GM19452 (cell line): ENCODE data around the gene IL18.
"Not testable (repeated sequence)": the region's sequence is repeated elsewhere in the genome, so short reads cannot be mapped to it uniquely, and the experiment has no call there.

Source experiments
- ATAC-seq: cut with Tn5 transposase; IDR thresholded peaks from one replicate; pipeline ENCODE4 v1.9.1; 2021; ENCODE audit not compliant: unreplicated experiment

IL18 gene

DNA sequence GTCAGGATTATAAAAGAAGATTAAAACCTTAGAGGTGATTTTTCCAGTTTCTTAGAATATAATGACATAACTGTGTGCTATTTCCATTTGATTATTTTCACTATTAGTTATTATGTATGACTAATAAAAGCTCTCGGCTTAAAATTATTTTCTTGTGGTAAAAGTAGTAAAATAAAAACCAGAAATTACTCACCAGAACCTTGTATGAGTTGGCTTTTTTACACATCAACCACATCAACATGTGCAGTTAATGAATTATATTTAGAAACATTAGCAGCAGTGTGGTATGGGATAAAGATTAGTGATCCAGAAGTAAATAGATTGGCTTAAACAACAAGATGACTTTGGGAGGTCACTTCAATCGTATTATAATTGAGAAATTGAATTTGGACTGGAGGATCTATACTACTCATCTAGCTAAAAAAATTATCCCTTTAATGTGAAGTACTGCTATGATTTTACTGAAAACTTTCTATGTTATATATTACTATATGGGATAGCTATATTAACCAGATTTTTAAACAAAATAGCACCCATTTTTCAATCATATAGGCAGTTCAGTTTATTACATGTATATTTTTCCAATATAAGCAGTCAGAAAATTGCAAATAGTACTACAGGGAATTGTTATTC, 8.6 kb upstream of the IL18 start:
- ATAC-seq, result peak; percentile 65

- ATAC-seq, result no peak
Measured at GRCh38 chr11:112167145-112167544, 3.3 kb upstream of the IL18 start, which contains the start of gene TEX12. Gene TEX12, plus strand, starts transcription at chr11:112167372. Its CDS starts 1,897 bp downstream, at chr11:112169269.

GRCh38 chr11:112166562-112166961, 2.7 kb upstream of the IL18 start:
- ATAC-seq, result no peak

GRCh38 chr11:112165049-112165448, 1.2 kb upstream of the IL18 start:
- ATAC-seq, result no peak

GRCh38 chr11:112162761-112163546, 940 bp downstream of the IL18 start:
- no peak for ATAC-seq

DNA sequence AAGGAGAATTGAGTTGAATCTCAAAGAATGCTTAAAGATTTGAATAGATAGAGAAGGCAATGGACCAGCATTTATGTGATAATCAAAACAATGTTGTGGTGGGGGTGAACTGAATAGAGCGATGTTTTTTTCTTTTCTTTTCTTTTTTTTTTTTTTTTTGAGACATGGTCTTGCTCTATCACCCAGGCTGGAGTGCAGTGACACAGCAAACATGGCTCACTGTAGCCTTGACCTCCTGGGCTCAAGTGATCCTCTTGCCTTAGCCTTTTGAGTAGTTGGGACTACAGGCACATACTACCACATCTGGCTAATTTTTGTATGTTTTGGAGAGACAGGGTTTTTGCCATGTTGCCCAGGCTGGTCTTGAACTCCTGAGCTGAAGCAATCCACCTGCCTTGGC, 1.7 kb downstream of the IL18 start:
- not testable (repeated sequence) for ATAC-seq

GRCh38 chr11:112161012-112161411, 2.9 kb downstream of the IL18 start:
- no peak for ATAC-seq

DNA sequence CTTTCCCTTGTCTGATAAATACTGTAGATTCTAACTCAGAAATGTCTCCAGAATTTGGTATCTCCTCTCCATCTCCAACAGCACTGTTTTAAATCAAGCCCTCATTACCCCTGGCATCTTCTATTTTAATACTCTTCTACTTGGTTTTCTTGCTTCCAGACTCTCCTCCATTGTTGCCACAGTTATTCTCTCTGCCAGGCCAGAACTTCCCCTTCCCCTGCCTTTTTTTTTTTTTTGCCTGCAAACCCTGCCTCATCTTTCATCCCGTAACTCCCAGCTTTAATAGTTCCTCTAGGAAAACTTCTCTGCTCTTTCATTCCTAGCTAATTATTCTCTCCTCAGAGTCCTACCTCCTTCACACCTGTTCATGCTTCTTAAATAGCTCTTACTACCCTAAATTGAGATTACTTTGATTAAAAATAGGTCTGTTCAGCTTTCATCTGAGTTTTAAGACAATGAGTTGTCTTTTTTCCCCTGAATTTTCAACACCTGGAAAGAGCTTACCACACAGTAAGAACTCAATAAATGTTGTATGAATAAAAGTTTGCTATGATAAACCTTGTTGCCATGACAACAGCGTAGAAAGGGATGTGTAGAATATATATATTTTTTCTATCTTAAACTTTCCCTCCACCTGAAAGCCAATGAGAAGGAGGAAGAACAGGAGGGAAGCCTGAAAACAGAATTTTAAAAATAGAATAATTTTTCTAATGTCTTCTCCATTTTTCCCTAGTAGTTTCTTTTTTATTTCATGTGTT, 3.6 kb downstream of the IL18 start:
- no peak for ATAC-seq

- ATAC-seq, result no peak
Measured at GRCh38 chr11:112159098-112160065, 4.5 kb downstream of the IL18 start.

GRCh38 chr11:112156956-112157766, 6.7 kb downstream of the IL18 start:
- no peak for ATAC-seq

DNA sequence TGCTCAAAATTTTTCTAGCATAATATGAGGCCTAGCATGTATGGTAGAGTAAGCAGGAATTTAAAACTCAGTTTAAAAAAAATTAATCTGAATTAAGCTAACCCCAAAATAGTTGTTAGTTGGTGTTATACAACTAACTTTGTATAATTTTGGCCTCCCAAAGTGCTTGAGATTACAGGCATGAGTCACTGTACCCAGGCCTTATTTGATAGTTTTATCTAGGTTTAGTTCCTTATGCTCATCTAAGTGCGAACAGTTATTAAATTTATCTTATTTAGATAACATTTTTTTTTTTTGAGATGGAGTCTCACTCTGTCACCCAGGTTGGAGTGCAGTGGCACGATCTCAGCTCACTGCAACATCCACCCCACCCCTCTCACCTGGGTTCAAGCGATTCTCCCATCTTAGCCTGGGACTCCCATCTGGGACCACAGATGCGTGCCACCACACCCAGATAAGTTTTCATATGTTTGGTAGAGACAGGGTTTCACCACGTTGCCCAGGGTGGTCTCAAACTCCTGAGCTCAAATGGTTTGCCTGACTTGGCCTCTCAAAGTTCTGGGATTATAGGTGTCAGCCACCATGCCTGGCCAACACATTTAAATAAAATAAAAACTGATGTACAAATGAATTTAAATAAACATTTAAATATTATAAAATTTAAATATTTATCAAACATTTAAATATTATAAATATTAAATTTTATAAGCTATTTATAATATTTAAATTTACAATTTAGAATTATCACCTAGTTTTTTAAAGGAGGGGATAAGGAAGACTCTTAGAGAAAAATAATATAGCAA, 7.5 kb downstream of the IL18 start:
- ATAC-seq, result no peak

DNA sequence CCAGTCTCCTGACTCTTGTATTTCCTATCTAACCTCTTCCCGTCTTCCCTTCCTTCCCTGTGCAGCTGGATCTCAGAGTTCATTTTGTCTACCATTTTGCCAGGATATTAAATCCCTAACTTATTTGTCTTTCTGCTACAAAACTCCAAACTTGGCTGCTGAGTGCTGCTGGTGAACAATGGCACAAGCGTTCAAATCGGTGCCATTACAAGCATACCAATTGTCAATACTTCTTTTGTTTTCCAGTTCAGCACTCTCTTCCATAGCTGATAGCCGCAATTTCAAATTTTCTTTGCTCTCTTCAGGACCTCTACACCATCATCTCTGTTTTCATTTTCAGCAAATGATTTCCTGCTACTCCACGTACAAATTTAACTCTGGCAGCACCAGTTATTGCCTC, 13.4 kb downstream of the IL18 start:
- ATAC-seq, result no peak

DNA sequence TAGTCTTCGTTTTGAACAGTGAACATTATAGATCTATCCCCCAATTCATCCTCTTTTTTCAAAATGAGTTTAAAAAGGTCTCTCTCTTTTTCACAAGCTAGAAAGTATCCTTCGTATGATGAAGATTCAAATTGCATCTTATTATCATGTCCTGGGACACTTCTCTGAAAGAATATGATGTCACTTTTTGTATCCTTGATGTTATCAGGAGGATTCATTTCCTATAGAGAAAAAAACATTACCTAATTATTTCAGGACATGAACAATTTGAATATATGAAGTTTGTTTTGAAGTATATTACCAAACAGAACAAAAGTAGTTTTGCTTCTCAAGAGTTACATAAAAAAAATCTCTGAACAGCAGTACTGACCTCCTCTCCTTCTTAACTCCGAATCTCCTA, 20.3 kb downstream of the IL18 start:
- ATAC-seq, result no peak

DNA sequence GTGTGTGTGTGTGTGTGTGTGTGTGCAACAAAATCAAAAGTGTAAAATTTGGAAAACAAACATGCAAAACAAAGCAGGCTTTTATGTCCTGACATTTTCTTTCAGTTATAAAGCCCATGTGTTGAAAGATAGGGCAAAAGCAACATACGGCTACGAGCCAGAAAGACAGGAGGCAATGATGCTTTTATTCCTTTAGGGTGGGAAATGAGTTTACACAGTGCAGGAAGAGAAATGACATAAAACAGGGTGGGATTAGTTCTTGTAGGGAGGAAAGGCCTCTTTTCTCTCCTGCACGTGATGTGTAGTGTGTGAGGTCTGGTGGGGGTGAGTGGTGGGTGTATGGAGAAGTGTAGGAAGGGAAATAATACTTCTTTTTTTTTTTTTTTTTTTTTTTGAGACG, 29.4 kb downstream of the IL18 start:
- ATAC-seq, result no peak

DNA sequence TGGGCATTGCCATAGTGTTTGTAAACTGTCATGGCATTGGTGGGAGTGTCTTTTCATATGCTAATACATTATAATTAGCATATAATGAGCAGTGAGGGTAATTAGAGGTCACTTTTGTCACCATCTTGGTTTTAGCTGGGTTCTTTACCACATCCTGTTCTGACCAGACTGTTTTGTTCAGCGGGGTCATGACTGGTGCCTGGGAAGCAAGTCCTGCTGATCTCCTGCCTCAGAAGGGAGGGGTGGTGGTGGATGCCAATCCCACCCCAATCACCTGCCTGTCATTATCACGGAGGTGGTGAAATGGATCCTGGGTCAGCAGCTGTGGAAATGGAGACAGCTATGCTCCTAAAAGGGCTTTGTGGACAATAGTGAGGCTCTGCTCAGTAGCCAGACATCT, 31.2 kb downstream of the IL18 start:
- ATAC-seq, result no peak

DNA sequence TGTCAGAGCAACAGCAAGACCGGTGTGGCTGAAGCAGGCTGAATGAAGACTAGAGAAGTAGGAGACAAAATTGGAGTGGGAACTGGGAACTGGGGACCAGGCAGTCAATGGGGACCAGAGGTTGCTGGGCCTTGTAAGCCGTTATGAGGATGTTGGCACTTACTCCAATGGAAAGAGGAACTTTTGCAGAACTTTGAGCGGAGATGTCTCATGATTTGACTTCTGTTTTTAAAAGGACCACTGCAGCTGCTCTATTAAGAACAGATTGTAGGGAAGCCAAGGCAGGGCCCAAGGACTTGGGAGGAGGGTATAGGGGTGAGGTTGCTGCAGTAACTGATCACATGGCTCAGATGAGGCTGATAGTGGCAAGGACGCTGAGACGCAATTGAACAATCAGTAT, 34.2 kb downstream of the IL18 start:
- ATAC-seq, result no peak

DNA sequence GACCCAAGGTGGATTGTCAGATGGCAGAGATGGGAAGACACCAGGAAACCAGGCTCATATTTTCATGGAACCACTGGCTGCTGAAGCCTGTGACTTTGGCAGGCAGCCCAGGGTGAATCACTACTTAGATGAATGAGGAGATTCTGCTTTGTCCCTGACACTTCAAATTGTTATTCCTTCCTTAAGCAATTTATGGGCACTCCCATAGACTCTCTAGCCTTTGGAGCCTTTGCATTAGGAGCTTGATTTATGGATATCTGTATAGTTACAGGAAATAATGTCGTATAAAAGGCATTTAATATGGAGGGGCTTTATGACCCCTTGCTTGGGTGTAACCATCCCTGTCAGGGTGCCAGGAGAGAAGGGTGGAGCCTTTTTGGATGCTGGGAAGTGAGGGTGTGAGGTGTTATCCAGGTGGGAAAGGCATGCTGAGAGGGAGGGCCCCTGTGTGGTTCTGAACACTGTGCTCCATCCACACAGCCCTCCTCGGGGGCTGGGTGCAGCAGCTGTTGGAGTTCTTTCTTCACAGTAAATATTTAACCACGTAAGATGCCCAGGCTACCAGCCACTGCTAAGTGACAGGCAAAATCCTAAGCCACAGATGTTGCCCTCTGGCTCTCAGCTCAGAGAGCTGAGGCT, 35.3 kb downstream of the IL18 start:
- no peak for ATAC-seq

- ATAC-seq, result no peak
Measured at GRCh38 chr11:112127056-112127455, 36.8 kb downstream of the IL18 start.

- ATAC-seq, result no peak
Measured at GRCh38 chr11:112123129-112123528, 40.8 kb downstream of the IL18 start.
